Stimulated activated CD8-positive, alpha-beta memory T cell treated with anti-CD3 and anti-CD28 coated beads, Interleukin-2, amount 100 ng/mL, for 1 hour (primary cell): ENCODE measurements around the gene SEPTIN14.
"Not testable (repeated sequence)": the region's sequence is repeated elsewhere in the genome, so short reads cannot be mapped to it uniquely, and the experiment has no call there.

ENCODE experiments used
- DNase-seq, 2 donors: peaks; one replicate each; pipeline ENCODE4 v3.0.0-alpha.2; 2020; ENCODE audit warnings: low read depth in 2 of 2

The SEPTIN14 gene

DNA sequence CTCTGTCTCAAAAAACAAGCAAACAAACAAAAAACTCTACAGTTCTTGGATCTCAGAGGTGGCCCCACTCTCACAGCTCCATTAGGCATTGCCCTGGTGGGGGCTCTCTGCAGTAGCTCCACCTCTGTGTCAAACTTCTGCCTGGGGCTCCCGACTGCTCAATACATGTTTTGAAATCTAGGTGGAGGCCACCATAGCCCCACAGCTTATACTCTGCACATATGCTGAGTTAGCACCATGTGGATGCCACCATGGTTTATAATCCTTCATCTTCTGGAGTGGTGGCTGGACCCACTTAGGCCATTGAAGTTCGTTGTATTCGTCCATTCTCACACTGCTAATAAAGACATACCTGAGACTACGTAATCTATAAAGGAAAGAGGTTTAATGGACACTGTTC lies 78.4 kb downstream of the SEPTIN14 start:
- no peak for DNase-seq

DNA sequence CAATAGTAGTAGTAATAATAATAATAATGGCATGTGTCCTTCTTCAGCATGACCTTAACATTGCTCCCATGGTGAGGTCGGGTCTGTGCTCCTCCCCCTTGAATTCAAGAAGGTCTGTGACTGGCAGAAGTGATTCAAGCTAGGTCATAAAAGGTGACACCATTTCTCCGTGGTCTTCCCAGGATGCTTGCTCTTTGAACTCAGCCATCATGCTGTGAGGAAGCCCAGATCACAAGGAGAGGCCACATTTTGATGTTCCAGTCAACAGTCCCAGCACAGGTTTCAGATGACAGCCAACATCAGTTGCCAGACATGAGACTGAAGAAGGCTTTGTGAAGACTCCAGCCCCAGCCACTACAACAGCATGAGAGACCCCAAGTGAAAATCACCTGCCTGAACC lies 83.9 kb downstream of the SEPTIN14 start:
- DNase-seq = no peak

DNA sequence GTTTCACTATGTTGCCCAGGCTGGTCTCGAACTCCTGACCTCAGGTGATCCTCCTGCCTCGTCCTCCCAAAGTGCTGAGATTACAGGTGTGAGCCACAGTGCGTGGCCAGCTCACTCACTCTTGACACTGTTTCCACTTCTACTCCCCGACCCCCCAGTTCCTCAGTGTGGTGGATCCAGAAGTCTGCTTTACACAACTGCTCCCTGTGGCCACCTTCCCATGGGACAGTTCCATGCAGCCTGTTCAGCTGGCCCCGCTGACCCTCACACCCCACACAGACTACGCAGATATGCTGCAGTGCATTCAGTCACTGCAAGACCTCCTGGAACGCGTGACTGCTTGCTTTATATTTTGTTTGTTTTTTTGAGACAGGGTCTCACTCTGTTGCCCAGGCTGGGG lies 86.4 kb downstream of the SEPTIN14 start:
- no peak for DNase-seq

DNA sequence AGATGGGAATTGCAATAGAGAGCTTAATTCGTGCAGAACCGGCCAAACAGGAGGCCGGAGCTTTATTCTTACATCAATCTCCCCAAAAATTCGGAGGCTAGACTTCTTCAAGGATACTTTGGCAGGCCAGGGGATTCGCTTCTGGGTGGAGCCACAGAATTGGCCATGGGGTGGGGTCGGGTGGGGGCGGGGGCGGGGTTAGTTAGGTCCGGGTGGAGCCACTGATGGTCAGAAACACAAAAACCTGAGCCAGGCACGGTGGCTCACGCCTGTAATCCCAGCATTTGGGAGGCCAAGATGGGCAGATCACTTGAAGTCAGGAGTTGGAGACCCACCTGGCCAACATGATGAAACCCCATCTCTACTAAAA lies 87.5 kb downstream of the SEPTIN14 start:
- no peak for DNase-seq

DNA sequence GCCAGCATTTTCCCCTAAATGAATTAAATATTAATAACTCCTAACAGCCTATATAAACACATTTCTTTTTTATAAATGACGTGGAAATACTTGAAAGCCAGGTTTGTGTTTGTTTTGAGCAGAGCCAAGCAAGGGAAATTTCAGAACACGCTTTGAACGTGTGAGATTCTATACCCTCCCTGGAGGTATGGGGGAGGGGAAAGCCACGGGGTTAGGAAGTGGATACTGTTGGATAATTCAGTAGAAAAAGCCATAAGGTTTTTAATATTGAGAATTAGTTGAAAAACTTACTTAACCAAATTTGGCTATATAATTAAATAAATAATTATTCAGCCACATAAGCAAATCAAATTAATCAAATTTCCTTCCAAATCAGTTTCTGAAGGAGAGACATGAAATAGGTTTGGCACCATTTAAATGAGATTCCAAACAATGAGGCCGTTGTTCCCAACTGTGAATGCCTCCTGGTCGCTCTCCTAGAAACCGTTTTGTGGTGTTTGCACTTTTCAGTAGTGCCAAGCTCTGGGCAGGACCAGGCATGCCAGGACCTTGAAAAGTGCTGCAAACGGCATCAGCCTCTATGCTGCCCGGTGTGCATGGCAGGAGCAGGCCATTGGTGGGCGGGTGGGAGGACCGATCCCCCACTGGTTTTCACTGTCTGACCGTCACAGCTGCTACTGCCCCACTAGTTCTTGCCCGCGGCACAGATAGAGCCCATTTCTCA lies 88.1 kb downstream of the SEPTIN14 start:
- no peak for DNase-seq

DNA sequence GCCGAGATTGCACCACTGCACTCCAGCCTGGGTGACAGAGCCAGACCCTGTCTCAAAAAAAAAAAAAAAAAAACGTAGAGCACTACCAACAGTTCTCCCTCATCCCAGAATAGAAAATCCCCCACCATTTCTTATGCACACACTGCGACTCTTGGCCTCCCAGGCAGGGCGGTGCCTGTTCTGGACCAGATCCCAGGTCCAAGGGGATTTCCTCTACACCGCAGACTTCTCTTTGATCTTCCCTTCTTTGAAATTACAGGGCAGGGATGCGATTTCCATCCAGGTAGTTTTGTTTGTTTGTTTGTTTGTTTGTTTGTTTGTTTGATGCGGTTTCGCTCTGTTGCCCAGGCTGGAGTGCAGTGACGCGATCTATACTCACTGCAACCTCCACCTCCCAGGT lies 91.8 kb downstream of the SEPTIN14 start:
- DNase-seq = no peak

DNA sequence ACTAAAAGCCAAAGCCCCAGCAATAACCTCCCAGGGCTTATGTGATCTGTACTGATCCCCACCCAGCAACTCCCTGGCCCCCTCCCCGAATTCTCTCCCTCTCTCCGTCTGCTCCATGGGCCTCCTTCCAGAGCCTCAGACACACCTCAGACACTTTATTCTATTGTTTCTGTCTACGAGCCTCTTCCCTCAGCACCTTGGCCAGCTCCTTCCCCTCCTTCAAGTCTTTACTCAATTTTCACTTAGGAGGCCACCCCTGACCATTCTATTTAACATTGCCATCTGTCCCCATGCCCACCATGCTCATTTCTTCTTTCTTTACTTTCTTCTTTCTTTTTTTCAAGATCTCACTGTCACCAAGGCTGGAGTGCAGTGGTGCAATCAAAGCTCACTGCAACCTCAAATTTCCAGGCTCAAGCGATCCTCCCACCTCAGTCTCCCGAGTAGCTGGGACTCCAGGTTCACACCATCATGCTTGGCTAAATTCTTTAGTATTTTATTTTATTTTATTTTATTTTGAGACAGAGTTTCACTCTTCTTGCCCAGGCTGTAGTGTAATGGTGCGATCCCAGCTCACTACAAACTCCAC lies 109.2 kb downstream of the SEPTIN14 start:
- not testable (repeated sequence) for DNase-seq

DNA sequence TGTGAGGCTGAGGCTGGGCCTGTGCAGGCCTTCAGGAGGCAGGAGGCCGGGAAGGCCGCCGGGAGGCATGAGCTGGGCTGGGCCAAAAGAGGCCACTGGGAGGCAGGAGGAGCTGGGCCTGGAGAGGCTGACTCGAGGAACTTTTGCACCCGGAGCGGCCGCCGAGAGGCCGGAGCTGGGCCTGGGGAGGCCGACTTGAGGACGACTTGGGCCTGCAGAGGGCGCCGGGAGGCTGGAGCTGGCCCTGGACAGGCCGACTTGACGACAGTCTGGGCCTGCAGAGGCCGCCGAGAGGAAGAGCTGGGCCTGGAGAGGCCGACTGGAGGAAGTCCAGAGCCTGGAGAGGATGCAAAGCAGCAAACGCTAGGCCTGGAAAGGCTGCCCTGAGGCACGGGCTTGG lies 117.8 kb downstream of the SEPTIN14 start:
- DNase-seq = not testable (repeated sequence)
